Smooth muscle cell (in vitro differentiated cells): ENCODE results near the gene SSX5. TPM values are rescaled to one million over a fixed set of nuclear protein-coding genes. Genes with fewer than 3 reads are reported as not detected.
"Not testable (repeated sequence)": the region's sequence is repeated elsewhere in the genome, so short reads cannot be mapped to it uniquely, and the experiment has no call there.

Experiments used
- DNase-seq: peaks from one replicate; lab custom pipeline; 2025; ENCODE audit not compliant: unreplicated experiment; lab: John Stamatoyannopoulos, UW
- H2AFZ ChIP-seq: fragments of 200-600 bp; sonication (generic); 2 replicates; pipeline ENCODE4 v1.6.0; 2016; ENCODE audit warnings: antibody characterized with exemption, low read depth, mild to moderate bottlenecking
- H3F3A ChIP-seq: fragments of 200-600 bp; sonication (generic); 2 replicates; pipeline ENCODE4 v1.6.0; 2017; ENCODE audit warnings: antibody characterized with exemption, low read depth
- H3K27ac ChIP-seq: fragments of 200-600 bp; sonication (generic); 2 replicates; pipeline ENCODE4 v1.5.1; 2016; ENCODE audit warnings: low read depth, mild to moderate bottlenecking
- H3K27me3 ChIP-seq: fragments of 200-600 bp; sonication (generic); 2 replicates; pipeline ENCODE4 v1.6.1; 2016; ENCODE audit warnings: low read depth, mild to moderate bottlenecking
- H3K36me3 ChIP-seq: fragments of 200-600 bp; sonication (generic); 2 replicates; pipeline ENCODE4 v1.5.1; 2016; ENCODE audit warnings: low read depth
- H3K4me1 ChIP-seq: fragments of 200-600 bp; sonication (generic); 2 replicates; pipeline ENCODE4 v1.5.1; 2016; ENCODE audit warnings: low read depth
- H3K4me2 ChIP-seq: fragments of 200-600 bp; sonication (generic); 2 replicates; pipeline ENCODE4 v1.6.0; 2016; ENCODE audit warnings: mild to moderate bottlenecking
- H3K4me3 ChIP-seq: fragments of 200-600 bp; sonication (generic); 2 replicates; pipeline ENCODE4 v1.5.1; 2016; ENCODE audit warnings: mild to moderate bottlenecking
- H3K79me2 ChIP-seq: fragments of 200-600 bp; sonication (generic); 2 replicates; pipeline ENCODE4 v1.6.0; 2016; ENCODE audit warnings: low read depth, mild to moderate bottlenecking
- H3K9ac ChIP-seq: fragments of 200-600 bp; sonication (generic); 2 replicates; pipeline ENCODE4 v1.6.0; 2016; ENCODE audit warnings: low read depth
- H3K9me3 ChIP-seq: fragments of 200-600 bp; sonication (generic); replicated peaks from 2 replicates; pipeline ENCODE4 v1.5.1; 2016; ENCODE audit warnings: low read depth
- H4K20me1 ChIP-seq: fragments of 200-600 bp; sonication (generic); 2 replicates; pipeline ENCODE4 v1.6.0; 2016; ENCODE audit warnings: low read depth
- WGBS: methylation state at CpG from one replicate; pipeline ENCODE4 v1.1.7; 2016; ENCODE audit warnings: low lambda C conversion rate; 5-methylcytosine and 5-hydroxymethylcytosine counted together
- polyA plus RNA-seq: library from polyadenylated mRNA; unstranded; fragments of >200 nt; fragmentation: Nextera tagmentation; extraction: Ambion mirVana; gene quantifications from 2 replicates; pipeline ENCODE4 v1.2.1, GENCODE V29; 2016
- total RNA-seq: library from RNA; depleted of rRNA; stranded (reverse); fragments of >200 nt; gene quantifications from 2 replicates; pipeline ENCODE4 v1.2.3, GENCODE V29; 2014
- TF ChIP-seq, protein P1 (sequence below): fragments of 200-600 bp; sonication (generic); IDR thresholded peaks from 2 replicates; pipeline ENCODE4 v1.5.1; 2017; ENCODE audit warnings: borderline replicate concordance, mild to moderate bottlenecking, antibody characterized with exemption; ENCODE audit not compliant: insufficient read depth, poor library complexity, severe bottlenecking

SSX5 gene
- total and polyA plus RNA-seq, 2 experiments from 2014 or later: not detected

DNA sequence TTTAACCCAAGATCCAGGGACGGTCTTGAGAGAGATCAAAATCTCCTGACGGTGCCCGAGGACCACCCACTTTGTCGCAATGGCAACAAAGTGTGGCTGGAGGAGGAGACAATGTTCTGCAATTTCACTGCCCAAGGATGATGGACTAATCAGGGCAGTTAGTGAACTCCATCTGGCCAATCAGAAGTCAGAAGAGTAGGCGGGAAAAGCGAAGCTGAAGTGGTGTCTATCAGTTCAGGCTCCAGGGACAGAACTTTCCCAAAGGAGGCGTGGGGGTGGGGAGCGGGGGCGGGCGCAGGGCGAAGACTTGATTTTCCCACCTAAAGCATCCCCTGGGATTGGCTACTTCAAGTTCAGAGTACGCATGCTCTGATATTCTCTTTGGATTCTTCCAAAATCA, 40.6 kb downstream of the SSX5 start:
- H3K27me3 ChIP-seq: no peaks in the 10 kb centered on the region
- H4K20me1 ChIP-seq: no peaks in the 10 kb centered on the region
- no peaks in the 10 kb centered on the region for H3F3A ChIP-seq
- no peaks in the 10 kb centered on the region for H3K4me1 ChIP-seq
- no peak for DNase-seq
- H3K9ac ChIP-seq: no peak overlapping the region
- no peak overlapping the region for H3K4me2 ChIP-seq
- TF ChIP-seq, protein P1, sequence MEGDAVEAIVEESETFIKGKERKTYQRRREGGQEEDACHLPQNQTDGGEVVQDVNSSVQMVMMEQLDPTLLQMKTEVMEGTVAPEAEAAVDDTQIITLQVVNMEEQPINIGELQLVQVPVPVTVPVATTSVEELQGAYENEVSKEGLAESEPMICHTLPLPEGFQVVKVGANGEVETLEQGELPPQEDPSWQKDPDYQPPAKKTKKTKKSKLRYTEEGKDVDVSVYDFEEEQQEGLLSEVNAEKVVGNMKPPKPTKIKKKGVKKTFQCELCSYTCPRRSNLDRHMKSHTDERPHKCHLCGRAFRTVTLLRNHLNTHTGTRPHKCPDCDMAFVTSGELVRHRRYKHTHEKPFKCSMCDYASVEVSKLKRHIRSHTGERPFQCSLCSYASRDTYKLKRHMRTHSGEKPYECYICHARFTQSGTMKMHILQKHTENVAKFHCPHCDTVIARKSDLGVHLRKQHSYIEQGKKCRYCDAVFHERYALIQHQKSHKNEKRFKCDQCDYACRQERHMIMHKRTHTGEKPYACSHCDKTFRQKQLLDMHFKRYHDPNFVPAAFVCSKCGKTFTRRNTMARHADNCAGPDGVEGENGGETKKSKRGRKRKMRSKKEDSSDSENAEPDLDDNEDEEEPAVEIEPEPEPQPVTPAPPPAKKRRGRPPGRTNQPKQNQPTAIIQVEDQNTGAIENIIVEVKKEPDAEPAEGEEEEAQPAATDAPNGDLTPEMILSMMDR: no peak
- H3K79me2 ChIP-seq: no peaks in the 10 kb centered on the region
- 82% methylated on average over 11 of the region's 12 CpGs for WGBS
- H3K9me3 ChIP-seq: peaks cover 4% of the 10 kb centered on the region
- no peaks in the 10 kb centered on the region for H3K36me3 ChIP-seq
- no peak overlapping the region for H3K4me3 ChIP-seq
- no peak overlapping the region for H2AFZ ChIP-seq
- no peak overlapping the region for H3K27ac ChIP-seq

DNA sequence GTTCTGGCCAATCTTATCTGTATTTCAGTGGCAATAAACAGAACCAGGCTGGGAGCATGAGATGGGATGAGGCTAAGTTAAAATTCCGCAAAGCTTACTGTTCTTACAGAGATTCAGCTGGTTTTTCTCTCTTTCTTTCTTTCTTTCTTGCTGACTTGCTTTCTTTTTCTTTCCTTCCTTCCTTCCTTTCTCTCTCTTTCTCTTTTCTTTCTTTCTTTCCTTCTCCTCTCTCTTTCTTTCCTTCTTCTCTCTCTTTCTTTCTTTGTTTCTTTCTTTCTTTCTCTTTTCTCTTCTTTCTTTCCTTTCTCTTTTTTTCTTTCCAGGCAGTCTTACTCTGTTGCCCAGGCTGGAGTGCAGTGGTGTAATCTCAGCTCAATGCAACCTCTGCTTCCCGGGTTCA, 41.8 kb downstream of the SSX5 start:
- Histone ChIP-seq H3K27me3 (no peaks in the 10 kb centered on the region), H3K79me2 (no peaks in the 10 kb centered on the region), H3F3A (no peaks in the 10 kb centered on the region), H3K9ac (no peak overlapping the region), H3K36me3 (no peaks in the 10 kb centered on the region), H3K4me1 (no peaks in the 10 kb centered on the region), H3K4me2 (no peak overlapping the region), H2AFZ (no peak overlapping the region), H3K27ac (no peak overlapping the region), H4K20me1 (no peaks in the 10 kb centered on the region), H3K9me3 (peaks cover 4% of the 10 kb centered on the region), H3K4me3 (no peak overlapping the region)
- TF ChIP-seq, protein P1: no peak
- 60% methylated on average over 2 of the region's 2 CpGs for WGBS
- no peak for DNase-seq

DNA sequence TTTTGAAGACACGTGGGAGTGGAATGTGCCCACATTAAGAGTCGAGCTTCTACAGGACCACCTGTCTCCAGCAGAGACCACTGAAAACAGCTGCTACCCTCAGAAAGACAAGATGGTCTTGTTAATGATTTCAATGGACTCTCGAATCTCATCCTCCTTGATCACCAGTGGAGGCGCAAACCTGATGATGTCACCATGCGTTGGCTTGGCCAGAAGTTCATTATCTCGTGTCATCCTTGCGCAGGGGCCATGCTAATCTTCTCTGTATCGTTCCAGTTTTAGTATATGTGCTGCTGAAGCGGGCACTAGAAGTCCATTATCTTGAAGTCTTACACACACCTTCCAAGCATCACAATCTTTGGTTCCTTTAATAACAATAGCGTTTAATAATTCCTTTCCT, 42.8 kb downstream of the SSX5 start:
- no peaks in the 10 kb centered on the region for H3K79me2 ChIP-seq
- TF ChIP-seq, protein P1: no peak
- no peaks in the 10 kb centered on the region for H3K4me1 ChIP-seq
- no peak overlapping the region for H3K4me2 ChIP-seq
- H3K9me3 ChIP-seq: peaks cover 4% of the 10 kb centered on the region
- no peaks in the 10 kb centered on the region for H3F3A ChIP-seq
- no peak overlapping the region for H3K9ac ChIP-seq
- H3K4me3 ChIP-seq: no peak overlapping the region
- H2AFZ ChIP-seq: no peak overlapping the region
- H3K27me3 ChIP-seq: no peaks in the 10 kb centered on the region
- H4K20me1 ChIP-seq: no peaks in the 10 kb centered on the region
- DNase-seq: no peak
- 84% methylated on average over 10 of the region's 10 CpGs for WGBS
- no peak overlapping the region for H3K27ac ChIP-seq
- H3K36me3 ChIP-seq: no peaks in the 10 kb centered on the region

- H3K9me3 ChIP-seq, H3K9ac ChIP-seq, H3K4me1 ChIP-seq, H3K36me3 ChIP-seq, H3K4me2 ChIP-seq, H3K4me3 ChIP-seq, H4K20me1 ChIP-seq, H3F3A ChIP-seq, H2AFZ ChIP-seq, H3K27ac ChIP-seq, DNase-seq, H3K27me3 ChIP-seq, H3K79me2 ChIP-seq: not testable (repeated sequence)
- WGBS: 72% methylated on average over 11 of the region's 11 CpGs
These were observed 53.9 kb downstream of the SSX5 start for GRCh38 chrX:48142697-48143096.

- not testable (repeated sequence) for H3K36me3 ChIP-seq, H3K79me2 ChIP-seq, H3K27ac ChIP-seq, H3K9me3 ChIP-seq, DNase-seq, H2AFZ ChIP-seq, H3K4me1 ChIP-seq, H3F3A ChIP-seq, H3K27me3 ChIP-seq, H3K4me3 ChIP-seq, H3K4me2 ChIP-seq, H4K20me1 ChIP-seq, H3K9ac ChIP-seq
- 85% methylated on average over 1 of the region's 2 CpGs for WGBS
These were observed 54.6 kb downstream of the SSX5 start for GRCh38 chrX:48141810-48142508.

- WGBS: 95% methylated on average over 4 of the region's 33 CpGs
- not testable (repeated sequence) for H3K27ac ChIP-seq, H2AFZ ChIP-seq, H3K36me3 ChIP-seq, H3F3A ChIP-seq, H3K9me3 ChIP-seq, H4K20me1 ChIP-seq, H3K27me3 ChIP-seq, H3K79me2 ChIP-seq, DNase-seq, H3K4me3 ChIP-seq, H3K4me2 ChIP-seq, H3K4me1 ChIP-seq, H3K9ac ChIP-seq
These were observed 57.5 kb downstream of the SSX5 start for GRCh38 chrX:48139076-48139475.
